HG03095 (cell line): Measurements from ENCODE around the gene ZNF416.
A peak's percentile ranks its signal among the peaks of the same experiment; 100 is the strongest.

Source experiments
- ATAC-seq: cut with Tn5 transposase; IDR thresholded peaks from one replicate; pipeline ENCODE4 v1.9.1; 2021; ENCODE audit warnings: moderate library complexity; ENCODE audit not compliant: unreplicated experiment

Gene ZNF416

DNA sequence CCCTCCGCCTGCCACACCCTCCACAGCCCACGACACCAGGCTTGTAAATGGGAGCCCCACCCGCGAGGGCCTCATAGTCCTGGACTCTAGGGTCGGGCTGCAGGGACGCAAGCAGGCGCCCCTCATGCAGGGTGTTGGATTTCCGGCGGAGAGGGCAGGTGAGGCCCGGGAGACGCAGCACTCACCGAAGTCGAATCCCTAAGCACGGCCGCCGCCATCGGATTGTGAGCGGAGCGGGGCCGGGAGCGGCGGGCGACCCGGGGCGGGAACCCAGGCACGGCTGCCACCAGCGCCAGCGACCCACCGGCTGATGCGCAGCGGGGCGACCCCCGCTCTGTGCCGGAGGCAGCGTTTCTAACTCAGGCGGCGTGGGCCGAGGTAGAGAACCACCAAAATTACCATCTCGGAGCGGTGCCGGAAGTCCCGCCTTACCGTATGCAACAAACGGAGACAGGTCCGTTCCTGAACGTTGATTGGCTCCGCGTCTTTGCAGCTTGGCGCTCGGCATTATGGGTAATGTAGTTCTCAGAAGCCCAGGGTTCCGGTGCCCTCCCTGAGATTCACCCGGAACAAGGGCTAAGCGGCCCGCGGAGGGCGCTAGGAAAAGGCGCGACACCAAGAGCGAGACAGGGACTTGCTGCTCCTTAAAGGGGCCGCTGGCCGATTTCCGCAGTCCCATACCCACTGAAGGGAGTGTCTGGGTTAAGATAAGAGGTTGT, at the start of gene ZNF416:
Gene ZNF416, minus strand, starts transcription at position 425 of the 719 bp plus-strand sequence. Its CDS starts 207 bp downstream, at position 218.
- ATAC-seq, result peak; percentile 85

DNA sequence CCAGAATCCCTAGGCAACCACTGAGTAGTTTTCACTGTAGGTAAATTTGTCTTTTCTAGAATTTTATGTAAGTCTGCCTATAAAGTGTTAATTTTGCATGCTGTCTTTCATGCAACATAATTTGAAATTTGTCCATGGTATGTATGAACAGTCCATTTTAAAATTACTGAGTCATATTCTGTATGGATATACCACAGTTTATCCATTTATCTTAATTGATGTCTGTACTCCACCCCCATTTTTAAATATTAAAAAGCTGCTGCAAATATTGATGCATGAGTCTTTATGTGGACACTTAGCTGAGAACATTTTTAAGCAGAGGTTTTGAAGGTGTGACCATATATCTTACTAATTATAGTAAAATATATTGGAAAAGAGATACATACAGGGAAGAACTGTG, 44.4 kb upstream of the ZNF416 start:
- no peak for ATAC-seq

DNA sequence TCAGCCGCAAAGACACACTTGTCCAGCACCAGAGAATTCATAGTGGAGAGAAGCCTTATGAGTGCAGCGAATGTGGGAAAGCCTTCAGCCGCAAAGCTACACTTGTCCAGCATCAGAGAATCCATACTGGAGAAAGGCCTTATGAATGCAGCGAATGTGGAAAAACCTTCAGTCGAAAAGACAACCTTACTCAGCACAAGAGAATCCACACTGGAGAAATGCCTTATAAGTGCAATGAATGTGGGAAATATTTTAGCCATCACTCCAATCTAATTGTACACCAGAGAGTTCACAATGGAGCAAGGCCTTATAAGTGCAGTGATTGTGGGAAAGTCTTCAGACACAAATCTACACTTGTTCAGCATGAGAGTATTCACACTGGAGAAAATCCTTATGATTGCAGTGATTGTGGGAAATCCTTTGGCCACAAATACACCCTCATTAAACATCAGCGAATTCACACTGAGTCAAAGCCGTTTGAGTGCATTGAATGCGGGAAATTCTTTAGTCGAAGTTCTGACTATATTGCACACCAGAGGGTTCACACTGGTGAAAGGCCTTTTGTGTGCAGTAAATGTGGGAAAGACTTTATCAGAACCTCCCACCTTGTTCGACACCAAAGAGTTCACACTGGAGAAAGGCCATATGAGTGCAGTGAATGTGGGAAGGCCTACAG, 42.1 kb upstream of the ZNF416 start:
- no peak for ATAC-seq

DNA sequence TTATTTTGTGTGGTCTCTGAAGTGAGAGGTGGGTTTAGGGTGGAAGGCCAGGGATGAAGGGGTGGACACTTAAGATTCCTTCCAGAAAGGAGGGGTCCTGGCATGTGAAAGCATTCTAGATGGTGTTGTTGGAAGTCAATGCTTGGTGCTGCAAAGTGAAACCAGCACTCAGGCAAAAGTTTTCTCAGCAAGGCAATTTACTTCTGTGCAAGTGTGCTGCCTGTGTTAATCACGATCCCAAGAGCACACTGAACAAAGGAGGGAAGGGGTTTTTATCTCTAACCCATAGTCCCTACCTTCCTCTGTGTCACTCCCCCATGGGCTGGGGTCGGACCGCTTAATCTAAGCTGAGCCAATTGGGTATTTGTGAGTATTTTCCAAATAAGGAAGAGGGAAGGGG, 36.6 kb upstream of the ZNF416 start:
- ATAC-seq, result no peak

DNA sequence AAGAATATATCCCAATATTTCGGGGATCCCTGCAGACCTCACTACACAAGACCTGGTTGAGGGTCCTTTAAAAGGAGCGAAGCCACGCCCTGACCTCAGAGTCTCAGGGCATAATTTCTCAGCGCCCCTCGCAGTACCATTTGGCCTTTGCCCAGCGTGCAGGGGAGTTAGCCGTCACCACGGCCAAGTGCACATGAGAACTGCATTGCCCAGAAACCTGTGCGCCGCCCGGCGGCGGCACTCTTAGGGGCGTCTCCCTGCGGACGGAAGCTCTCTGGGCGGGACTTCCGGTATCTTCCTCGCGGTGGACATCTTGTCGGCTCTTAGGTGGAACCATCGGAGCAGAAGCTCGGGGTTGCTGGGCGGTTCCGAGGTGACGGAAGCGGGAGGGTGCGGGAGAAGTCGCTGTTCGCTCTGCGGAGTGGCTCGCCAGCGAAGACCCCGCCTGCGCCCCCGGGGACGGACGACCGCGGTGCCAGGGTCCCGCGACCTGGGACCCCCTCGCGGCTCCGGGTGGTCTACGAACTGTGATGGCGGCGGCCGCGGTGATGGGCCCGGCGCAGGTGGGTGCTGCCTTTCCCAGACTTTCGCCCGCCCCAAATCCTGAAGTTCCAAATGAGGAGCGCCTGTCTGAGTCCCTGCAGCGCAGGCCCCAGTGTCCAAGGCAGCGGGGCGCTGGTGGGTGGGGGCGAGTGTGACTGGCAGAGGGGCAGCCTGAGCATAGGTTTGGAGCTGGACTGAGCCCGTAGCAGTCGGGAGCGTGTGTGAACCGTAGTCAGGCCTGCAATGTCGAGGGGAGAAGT, 35.4 kb upstream of the ZNF416 start, which contains the start of gene ZNF134:
Gene ZNF134, plus strand, starts transcription at position 302 of the 803 bp plus-strand sequence. CDS start 5,227 bp downstream, outside the sequence.
- peak; percentile 87 for ATAC-seq

DNA sequence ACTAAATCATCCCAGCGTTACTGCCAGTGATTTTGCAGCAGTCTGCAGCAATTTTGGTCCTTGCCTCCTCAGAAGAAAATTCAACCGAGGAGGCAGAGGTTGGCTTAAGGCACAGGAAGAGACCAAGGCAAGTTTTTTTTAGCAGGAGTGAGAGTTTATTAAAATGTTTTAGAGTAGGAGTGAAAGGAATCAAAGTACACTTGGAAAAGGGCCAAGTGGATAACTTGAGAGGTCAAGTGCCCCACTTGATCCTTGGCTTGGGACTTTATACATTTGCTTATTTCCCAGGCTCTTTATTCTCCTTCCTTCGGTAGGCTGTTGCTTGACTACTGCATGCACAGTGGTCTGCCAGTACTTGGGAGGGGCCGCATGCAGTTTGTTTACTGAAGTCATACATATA, 32.4 kb upstream of the ZNF416 start:
- no peak for ATAC-seq

DNA sequence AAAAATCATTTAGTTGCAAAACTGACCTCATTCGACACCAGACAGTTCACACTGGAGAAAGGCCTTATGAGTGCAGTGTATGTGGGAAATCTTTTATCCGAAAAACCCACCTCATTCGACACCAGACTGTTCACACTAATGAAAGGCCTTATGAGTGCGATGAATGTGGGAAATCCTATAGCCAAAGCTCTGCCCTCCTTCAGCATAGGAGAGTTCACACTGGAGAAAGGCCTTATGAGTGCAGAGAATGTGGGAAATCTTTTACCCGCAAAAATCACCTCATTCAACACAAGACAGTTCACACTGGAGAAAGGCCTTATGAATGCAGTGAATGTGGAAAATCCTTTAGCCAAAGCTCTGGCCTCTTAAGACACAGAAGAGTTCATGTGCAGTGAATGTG, 28.2 kb upstream of the ZNF416 start:
- no peak for ATAC-seq

DNA sequence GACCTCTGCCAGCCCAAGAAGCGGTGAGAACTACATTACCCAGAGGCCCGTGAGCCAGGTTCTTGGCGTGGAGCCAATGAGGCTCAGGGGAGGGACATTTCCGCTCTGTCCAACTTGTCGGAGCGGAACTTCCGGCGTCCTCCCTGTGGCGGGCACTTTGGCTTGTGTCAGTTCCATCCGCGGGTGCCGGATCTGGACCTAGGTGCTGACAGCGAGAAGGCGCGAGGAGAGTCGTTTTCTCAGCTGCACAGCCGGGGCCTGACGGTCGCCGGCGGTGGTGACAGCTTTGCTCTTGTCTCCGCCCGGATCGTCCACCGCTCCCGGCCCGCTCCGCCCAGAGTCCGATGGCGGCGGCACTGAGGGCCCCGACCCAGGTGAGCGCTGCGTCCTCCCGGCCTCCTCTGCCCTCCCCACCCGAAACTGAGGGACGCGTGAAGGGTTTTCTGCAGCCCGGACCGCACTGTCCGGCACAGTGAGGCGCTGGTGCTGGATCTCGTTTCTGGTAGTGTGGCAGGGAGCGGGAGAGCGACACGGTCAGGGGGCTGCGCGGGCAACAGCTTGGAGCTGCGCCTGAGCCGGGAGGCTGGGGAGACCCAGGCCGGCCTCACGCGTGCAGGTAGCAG, 21.2 kb upstream of the ZNF416 start, which contains the start of gene ZNF530:
Gene ZNF530, plus strand, starts transcription at position 125 of the 623 bp plus-strand sequence. CDS start 4,461 bp downstream, outside the sequence.
- ATAC-seq, result peak; percentile 88

DNA sequence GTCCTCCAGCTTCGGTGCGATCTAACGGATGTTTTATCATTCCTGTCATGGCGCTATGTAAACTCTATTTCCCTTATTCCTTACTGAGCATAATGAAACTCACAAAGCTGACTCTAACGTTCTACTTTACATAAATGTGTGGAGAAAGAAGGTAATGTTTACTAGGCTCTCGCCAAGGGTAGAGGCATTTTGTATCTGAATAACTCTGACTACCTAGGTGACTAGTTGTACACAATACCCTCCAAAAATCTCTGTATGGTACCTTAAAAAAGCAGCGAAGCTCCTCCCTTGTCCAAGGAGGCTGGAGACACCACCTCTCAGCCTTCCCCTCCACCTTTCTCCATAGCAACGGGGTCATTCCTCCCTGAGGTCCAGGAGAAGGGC, 20.7 kb upstream of the ZNF416 start:
- ATAC-seq, result peak; percentile 24

DNA sequence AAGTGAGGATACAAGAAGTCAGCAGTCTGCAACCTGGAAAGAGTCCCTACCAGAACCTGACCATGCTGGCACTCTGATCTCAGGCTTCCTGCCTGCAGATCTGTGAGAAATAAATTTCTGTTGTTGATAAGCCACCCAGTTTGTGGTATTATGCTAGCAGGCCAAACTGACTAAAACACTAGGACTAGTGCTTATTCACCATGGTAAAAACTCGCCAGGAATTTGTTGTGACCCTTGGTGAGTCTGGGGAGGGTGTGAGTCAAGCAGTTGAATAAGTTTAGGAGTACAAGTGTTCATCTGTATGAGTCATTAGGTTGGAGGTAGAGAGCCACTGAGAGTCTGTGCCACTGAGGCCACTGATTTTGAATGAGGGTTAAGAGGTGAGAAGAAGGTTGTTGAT, 8.8 kb upstream of the ZNF416 start:
- no peak for ATAC-seq

DNA sequence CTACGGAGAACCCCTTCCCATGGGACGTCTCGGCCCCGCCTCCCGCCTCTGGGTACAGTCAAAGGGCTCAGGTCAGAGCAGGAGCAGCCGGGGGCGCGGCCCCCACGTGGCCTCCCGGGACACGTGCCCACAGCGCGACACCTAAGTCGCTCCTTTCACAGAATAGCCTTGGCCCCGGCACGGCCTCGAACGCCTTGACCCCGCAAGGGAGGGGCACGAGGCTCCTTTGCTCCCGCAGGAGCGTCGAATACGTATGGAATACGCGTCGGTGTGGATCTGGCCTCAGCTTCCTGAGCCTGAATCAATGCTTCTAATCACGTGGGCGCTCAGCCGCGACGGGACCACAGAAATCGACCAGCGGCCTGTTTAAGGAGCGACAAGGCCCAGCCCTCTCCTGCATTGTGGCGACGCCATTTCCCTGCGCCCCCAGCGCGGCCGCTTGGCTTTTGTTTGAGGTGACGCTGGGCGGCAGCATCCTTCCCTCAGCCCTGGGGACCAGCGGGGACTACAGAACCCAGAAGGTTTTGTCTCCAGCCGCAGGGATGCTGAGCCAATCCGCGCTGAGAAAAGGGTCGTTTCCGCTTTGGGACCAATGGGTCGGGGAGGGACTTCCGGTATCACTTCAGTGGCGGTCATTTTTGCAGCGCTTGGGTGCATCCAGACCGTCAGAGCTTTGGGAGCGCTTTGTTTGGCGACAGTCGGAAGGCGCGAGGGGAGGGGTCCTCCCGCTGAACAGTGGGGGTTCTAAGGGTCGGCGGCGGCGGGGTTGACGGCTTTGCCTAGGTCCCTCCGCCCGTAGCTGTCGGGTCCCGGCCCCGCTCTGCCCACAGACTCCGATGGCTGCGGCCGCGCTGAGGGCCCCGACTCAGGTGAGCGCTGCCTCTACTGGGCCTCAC, 5.1 kb upstream of the ZNF416 start, which contains the start of gene ZIK1:
Gene ZIK1, plus strand, starts transcription at position 625 of the 896 bp plus-strand sequence. Its CDS starts 212 bp downstream, at position 837.
- peak; percentile 75 for ATAC-seq

DNA sequence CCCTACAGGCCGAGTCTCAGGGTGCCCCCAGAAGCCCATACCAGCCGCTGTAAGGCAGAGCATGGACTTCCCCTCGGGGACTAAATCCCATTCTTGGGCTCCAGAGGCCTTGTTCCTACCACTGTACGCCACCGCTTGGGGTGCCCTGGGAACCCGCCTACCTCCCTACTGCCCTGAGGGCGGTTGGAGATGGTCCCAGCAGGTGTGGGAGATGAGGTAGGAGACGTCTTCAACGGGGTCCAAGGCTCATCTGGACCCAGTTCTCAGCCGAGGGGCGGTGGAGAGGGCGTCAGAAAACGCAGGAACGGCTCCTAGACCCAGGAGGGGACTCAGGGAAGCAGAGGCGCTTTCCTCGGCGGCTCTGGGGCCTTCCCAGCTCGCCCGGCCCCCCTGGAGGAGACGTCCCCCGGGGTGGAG, 4.4 kb upstream of the ZNF416 start:
- ATAC-seq, result no peak

DNA sequence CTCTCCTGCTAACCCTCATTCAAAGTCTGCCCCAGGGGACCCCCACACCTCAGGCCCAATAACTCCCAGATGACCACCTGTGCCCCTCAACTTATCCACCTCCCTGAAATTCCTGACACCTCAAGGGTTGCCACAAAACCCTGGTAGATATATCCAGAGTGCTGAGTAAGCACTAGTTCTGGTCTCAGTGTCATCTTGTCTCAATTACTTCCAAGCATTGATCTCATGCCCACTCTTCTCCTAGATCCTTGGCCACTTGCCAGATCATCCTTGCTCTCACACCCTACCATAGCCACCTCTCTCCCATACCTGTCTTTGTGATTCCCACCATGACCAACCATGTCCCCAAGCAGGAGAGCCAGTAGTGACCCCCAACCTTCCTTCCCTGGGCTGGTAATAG, 2.0 kb downstream of the ZNF416 start:
- ATAC-seq, result no peak

DNA sequence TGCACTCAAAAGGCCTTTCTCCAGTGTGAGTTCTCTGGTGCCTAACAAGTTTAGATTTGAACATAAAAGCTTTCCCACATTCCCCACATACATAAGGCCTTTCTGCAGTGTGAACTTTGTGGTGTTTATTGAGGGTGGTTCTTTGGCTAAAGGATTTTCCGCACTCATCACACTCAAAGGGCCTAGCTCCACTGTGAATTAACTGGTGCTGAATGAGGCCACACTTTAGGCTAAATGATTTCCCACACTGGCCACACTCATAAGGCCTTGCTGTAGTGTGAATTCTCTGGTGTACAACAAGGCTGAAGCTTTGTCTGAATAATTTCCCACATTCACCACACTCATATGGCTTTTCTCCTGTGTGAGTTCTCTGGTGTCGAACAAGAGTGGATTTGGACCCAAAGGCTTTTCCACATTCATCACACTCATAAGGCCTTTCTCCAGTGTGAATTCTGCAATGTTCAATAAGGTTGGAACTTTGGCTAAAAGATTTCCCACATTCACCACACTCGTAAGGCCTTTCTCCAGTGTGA, 6.2 kb downstream of the ZNF416 start:
- no peak for ATAC-seq

DNA sequence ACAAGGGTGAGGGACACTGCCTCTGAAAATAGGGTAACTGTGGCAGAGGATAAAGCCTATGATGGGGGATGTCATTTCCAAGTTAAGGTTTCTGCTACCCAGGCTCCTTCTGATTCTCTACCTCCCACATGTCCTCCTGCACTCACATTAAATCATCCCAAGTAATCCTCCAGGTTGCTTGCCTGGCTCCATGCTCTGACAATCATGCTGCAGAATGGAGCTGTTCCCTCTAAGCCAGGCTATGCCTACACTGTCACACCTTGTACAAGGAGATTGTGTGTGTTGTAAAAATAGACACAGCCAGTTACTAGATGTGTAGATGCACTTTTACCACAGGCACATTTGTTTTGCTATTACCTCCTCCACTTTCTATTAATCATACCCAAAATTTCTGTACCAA, 8.0 kb downstream of the ZNF416 start:
- no peak for ATAC-seq

DNA sequence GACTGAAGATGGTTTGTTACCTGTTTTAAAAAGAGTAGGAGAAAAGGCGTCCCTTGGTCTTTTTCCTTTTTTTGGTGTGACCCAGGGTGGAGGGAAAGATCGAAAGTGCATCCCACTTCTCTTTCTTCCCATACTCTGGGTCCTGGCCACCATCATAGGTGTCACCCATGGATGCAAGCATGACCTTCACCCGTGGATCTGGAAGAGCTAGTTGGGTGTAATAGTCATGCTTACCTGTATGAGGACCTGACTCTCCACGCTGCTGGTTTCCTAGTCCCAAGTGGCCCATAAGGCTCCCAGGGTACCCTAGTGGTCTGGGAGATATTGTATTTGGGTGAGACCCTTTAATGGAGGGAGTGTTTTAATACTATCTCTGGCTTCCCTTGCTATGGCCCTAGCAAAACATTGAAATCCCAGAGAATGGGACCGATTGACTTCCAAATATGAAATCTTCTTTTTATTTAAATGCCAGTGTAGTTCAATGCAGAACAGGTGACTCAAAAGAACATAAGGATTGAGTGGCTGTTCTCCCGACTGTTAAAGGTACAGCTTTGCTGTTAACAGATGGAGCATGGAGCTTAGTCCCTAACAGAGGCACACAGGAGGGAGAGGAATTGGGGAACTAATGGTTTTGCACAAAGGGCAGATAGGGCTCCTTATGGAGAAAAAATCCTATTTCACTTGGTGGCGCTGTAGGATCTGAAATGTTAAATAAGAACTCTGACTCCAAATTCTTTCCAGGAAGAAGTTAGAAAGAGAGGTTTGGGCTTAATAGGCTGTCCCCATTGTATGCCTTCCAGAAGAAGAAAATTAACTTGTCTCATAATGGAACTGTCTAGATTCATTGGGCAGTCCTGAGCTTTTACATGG, 12.1 kb downstream of the ZNF416 start:
- ATAC-seq, result no peak

DNA sequence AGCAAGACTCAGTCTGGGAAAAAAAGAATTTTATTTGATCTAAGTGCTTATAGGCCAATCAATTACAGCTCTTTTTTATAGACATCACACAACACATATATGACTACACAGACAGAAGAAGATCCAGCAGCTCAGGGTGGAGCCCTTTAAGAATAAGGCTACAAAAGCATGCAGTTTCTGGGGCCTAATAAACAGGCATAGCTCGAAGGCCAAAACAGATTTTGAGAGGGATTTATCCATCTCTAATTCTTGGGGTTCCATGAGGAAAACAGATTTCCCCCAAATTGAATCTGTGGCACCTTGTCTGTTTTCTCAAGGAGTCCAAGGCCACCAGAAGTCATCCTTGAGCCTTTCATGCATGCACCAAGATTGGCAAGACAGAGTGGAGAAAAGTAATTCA, 15.2 kb downstream of the ZNF416 start:
- ATAC-seq, result no peak

DNA sequence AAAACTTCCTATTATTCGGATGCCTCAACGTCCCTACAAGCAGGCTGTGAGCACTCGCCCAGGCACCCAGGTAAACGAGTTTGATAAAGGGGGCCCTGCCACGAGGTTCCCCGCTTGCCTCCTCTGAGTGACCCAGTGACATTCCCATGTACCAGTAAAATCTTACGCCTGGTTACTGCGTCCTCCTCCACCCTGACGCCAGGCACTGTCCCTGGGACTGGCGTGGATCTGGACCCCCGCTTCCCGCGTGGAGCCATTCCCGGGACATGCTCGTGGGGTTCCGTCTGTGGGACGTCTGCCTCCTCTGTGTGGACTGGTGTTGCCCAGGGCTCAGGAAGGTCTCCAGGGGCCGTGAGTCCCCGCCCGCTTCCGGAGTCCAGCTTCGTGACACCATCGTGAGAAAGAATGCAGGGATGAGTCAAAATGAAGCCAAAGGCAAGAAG, 18.6 kb downstream of the ZNF416 start:
- no peak for ATAC-seq
